Activated naive CD4-positive, alpha-beta T cell treated with anti-CD3 and anti-CD28 coated beads, Interleukin-2, amount 50 U/mL, for 72 hours (primary cell): ENCODE data around the gene WDR41. TPM values are rescaled to one million over a fixed set of nuclear protein-coding genes. Genes with fewer than 3 reads are reported as not detected.
"Not testable (repeated sequence)": the region's sequence is repeated elsewhere in the genome, so short reads cannot be mapped to it uniquely, and the experiment has no call there.

Experiments
- ATAC-seq, 2 donors: fragments of 150-1000 bp; cut with Tn5 transposase; 2 replicates each; pipeline ENCODE4 v1.10.0; 2021; ENCODE audit warnings: mild to moderate bottlenecking in 2 of 2, moderate library complexity in 2 of 2
- DNase-seq, 2 donors: peaks; one replicate each; pipeline ENCODE4 v3.0.0; 2021 to 2022; ENCODE audit warnings: low spot score in 2 of 2
- H3K27ac Mint-ChIP-seq, 2 donors: one replicate each; pipeline ENCODE4 v1.8.0; 2022; ENCODE audit warnings: mild to moderate bottlenecking in 2 of 2, mixed read lengths in 2 of 2
- H3K36me3 Mint-ChIP-seq, 2 donors: one replicate each; pipeline ENCODE4 v1.8.0; 2022; ENCODE audit warnings: mixed read lengths in 2 of 2
- H3K9me3 Mint-ChIP-seq, 2 donors: one replicate each; pipeline ENCODE4 v1.8.0; 2022; ENCODE audit warnings: mixed read lengths in 2 of 2
- total RNA-seq, 2 donors: library from RNA; stranded (reverse); gene quantifications; one replicate each; pipeline ENCODE4 v1.2.3, GENCODE V29; 2022

WDR41 gene
- total RNA-seq, 2 donors from 2014 or later, result 10.2 to 28.9 TPM

GRCh38 chr5:77394064-77394715 lies 97.9 kb downstream of the WDR41 start:
- H3K36me3 Mint-ChIP-seq, result no peaks in the 10 kb centered on the region
- DNase-seq, result no peak
- H3K27ac Mint-ChIP-seq, result no peak overlapping the region
- no peaks in the 10 kb centered on the region for H3K9me3 Mint-ChIP-seq
- ATAC-seq, result no peak

- no peak for DNase-seq
- peaks cover 0 to 3% of the 10 kb centered on the region in 2 donors for H3K9me3 Mint-ChIP-seq
- peaks cover 6 to 16% of the 10 kb centered on the region in 2 donors for H3K36me3 Mint-ChIP-seq
- no peak overlapping the region for H3K27ac Mint-ChIP-seq
- ATAC-seq, result no peak
Observed at GRCh38 chr5:77391240-77391765, 100.8 kb downstream of the WDR41 start.

- no peak for DNase-seq
- Mint-ChIP-seq H3K27ac (no peak overlapping the region), H3K36me3 (peaks cover 6 to 22% of the 10 kb centered on the region in 2 donors), H3K9me3 (peaks cover 4 to 7% of the 10 kb centered on the region in 2 donors)
- ATAC-seq, result no peak
Observed at GRCh38 chr5:77390795-77391194, 101.3 kb downstream of the WDR41 start.

GRCh38 chr5:77390221-77390620 lies 101.9 kb downstream of the WDR41 start:
- H3K27ac Mint-ChIP-seq, result no peak overlapping the region
- ATAC-seq (no peak), DNase-seq (no peak)
- peaks cover 4 to 7% of the 10 kb centered on the region in 2 donors for H3K9me3 Mint-ChIP-seq
- H3K36me3 Mint-ChIP-seq, result peaks cover 6 to 22% of the 10 kb centered on the region in 2 donors

GRCh38 chr5:77389746-77390145 lies 102.4 kb downstream of the WDR41 start:
- no peak for ATAC-seq
- DNase-seq, result no peak
- Mint-ChIP-seq H3K27ac (no peak overlapping the region), H3K36me3 (peaks cover 6 to 22% of the 10 kb centered on the region in 2 donors), H3K9me3 (peaks cover 4 to 7% of the 10 kb centered on the region in 2 donors)

GRCh38 chr5:77386340-77386739 lies 105.8 kb downstream of the WDR41 start:
- peaks cover 6 to 32% of the 10 kb centered on the region in 2 donors for H3K36me3 Mint-ChIP-seq
- DNase-seq, ATAC-seq, H3K27ac Mint-ChIP-seq: not testable (repeated sequence)
- peaks cover 4 to 13% of the 10 kb centered on the region in 2 donors for H3K9me3 Mint-ChIP-seq

- Mint-ChIP-seq H3K9me3 (peaks cover 4 to 13% of the 10 kb centered on the region in 2 donors), H3K36me3 (peaks cover 6 to 32% of the 10 kb centered on the region in 2 donors)
- H3K27ac Mint-ChIP-seq, ATAC-seq, DNase-seq: not testable (repeated sequence)
Observed at GRCh38 chr5:77383336-77383735, 108.8 kb downstream of the WDR41 start.

Other genes starting within 250 kb of the WDR41 start
- not detected for gene OTP, start 146.4 kb upstream of the WDR41 start, total RNA-seq